Nephron progenitor cell (in vitro differentiated cells): ENCODE data around the gene RAB36.

Experiments used
- DNase-seq: peaks from one replicate; pipeline ENCODE4 v3.0.0; 2021
- H3K27ac Mint-ChIP-seq: 2 replicates; pipeline ENCODE4 v1.8.0; 2021; ENCODE audit warnings: mild to moderate bottlenecking, moderate library complexity, mixed read lengths
- H3K27me3 Mint-ChIP-seq: 2 replicates; pipeline ENCODE4 v1.8.0; 2021; ENCODE audit warnings: mild to moderate bottlenecking, low read depth, mixed read lengths; ENCODE audit not compliant: poor library complexity
- H3K36me3 Mint-ChIP-seq: 2 replicates; pipeline ENCODE4 v1.8.0; 2021; ENCODE audit warnings: low read depth, mixed read lengths
- H3K4me1 Mint-ChIP-seq: 2 replicates; pipeline ENCODE4 v1.8.0; 2021; ENCODE audit warnings: mixed read lengths
- H3K4me3 Mint-ChIP-seq: 2 replicates; pipeline ENCODE4 v1.8.0; 2021; ENCODE audit warnings: mild to moderate bottlenecking, moderate library complexity, mixed read lengths
- H3K9me3 Mint-ChIP-seq: 2 replicates; pipeline ENCODE4 v1.8.0; 2021; ENCODE audit warnings: mild to moderate bottlenecking, moderate library complexity, mixed read lengths
- TF ChIP-seq, protein P1 (sequence below): fragments of 200-600 bp; sonication (generic); IDR thresholded peaks from 2 replicates; pipeline ENCODE4 v1.5.0; 2021; ENCODE audit warnings: antibody characterized with exemption

Gene RAB36

DNA sequence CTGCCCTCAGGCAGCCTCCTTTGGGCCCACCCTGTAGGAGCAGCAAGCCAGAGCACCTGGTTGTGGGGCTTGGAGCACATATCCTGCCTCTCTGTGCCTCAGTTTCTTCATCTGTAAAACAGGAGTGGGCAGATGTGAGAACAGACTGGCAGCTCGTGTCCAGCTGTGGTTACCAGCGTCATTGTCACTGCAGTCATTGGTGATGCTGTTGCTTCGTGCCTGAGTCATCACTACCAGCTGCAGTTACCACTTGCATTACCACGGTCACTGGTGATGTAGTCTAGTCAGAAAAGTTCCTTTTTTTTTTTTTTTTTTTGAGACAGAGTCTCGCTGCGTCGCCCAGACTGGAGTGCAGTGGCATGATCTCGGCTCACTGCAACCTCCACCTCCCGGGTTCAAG, 23.9 kb upstream of the RAB36 start:
- Mint-ChIP-seq H3K27me3 (peaks cover 11% of the 10 kb centered on the region), H3K27ac (no peak overlapping the region), H3K4me1 (no peaks in the 10 kb centered on the region), H3K9me3 (no peaks in the 10 kb centered on the region), H3K36me3 (peaks cover 4% of the 10 kb centered on the region), H3K4me3 (no peak overlapping the region)
- DNase-seq = no peak
- TF ChIP-seq, protein P1, sequence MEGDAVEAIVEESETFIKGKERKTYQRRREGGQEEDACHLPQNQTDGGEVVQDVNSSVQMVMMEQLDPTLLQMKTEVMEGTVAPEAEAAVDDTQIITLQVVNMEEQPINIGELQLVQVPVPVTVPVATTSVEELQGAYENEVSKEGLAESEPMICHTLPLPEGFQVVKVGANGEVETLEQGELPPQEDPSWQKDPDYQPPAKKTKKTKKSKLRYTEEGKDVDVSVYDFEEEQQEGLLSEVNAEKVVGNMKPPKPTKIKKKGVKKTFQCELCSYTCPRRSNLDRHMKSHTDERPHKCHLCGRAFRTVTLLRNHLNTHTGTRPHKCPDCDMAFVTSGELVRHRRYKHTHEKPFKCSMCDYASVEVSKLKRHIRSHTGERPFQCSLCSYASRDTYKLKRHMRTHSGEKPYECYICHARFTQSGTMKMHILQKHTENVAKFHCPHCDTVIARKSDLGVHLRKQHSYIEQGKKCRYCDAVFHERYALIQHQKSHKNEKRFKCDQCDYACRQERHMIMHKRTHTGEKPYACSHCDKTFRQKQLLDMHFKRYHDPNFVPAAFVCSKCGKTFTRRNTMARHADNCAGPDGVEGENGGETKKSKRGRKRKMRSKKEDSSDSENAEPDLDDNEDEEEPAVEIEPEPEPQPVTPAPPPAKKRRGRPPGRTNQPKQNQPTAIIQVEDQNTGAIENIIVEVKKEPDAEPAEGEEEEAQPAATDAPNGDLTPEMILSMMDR = no peak

DNA sequence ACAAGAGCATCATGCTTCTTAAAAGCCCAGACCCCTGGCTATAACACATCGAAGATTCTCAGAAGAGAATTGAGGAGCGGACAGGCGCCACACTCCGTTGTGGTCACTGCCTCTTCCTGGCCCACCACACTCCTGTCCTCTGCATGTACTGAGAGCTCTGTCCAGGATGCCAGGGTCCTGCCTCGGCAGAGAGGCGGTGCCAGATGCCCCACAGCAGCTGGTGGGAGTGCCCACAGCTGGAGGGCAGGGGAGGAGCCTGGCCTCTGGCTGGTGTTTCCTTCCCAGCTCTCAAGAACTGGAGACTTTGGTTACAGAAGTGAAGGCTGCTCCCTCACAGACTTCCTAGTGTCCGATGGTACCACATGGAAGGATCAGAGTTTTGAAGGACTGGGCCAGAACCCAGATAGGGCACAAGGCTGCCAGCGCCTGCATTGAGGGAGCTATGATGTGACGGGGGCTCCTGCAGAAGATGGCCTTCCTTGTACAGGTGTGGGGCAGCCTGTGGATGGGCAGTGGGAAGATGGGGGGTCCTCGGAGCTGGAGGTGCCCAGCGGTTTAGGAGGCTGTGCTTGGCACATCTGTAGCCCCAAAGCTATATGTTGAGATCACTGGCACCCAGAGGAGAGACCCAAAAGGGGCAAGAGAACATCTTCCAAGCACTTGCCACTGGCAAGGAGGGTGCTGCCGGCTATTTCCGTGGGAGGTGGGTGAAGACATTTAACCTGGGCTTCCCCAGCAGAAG, 22.9 kb upstream of the RAB36 start:
- Mint-ChIP-seq H3K9me3 (no peaks in the 10 kb centered on the region), H3K36me3 (peaks cover 4% of the 10 kb centered on the region), H3K4me3 (no peak overlapping the region), H3K4me1 (no peaks in the 10 kb centered on the region), H3K27me3 (peaks cover 12% of the 10 kb centered on the region), H3K27ac (peak overlapping the region; percentile 51)
- no peak for DNase-seq
- TF ChIP-seq, protein P1 = no peak

DNA sequence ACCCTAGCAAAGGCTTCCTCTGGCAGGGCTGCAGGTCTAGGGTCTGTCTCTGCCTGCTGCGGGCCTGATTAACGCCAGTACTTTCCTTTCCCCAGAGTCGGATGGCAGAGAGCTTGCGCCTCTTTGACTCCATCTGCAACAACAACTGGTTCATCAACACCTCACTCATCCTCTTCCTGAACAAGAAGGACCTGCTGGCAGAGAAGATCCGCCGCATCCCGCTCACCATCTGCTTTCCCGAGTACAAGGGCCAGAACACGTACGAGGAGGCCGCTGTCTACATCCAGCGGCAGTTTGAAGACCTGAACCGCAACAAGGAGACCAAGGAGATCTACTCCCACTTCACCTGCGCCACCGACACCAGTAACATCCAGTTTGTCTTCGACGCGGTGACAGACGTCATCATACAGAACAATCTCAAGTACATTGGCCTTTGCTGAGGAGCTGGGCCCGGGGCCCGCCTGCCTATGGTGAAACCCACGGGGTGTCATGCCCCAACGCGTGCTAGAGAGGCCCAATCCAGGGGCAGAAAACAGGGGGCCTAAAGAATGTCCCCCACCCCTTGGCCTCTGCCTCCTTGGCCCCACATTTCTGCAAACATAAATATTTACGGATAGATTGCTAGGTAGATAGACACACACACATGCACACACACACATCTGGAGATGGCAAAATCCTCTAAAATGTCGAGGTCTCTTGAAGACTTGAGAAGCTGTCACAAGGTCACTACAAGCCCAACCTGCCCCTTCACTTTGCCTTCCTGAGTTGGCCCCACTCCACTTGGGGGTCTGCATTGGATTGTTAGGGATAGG, 22.1 kb upstream of the RAB36 start:
- Mint-ChIP-seq H3K4me3 (no peak overlapping the region), H3K4me1 (peaks cover 2% of the 10 kb centered on the region), H3K36me3 (peaks cover 4% of the 10 kb centered on the region), H3K27ac (no peak overlapping the region), H3K9me3 (no peaks in the 10 kb centered on the region), H3K27me3 (peaks cover 15% of the 10 kb centered on the region)
- TF ChIP-seq, protein P1 = no peak
- DNase-seq = no peak

DNA sequence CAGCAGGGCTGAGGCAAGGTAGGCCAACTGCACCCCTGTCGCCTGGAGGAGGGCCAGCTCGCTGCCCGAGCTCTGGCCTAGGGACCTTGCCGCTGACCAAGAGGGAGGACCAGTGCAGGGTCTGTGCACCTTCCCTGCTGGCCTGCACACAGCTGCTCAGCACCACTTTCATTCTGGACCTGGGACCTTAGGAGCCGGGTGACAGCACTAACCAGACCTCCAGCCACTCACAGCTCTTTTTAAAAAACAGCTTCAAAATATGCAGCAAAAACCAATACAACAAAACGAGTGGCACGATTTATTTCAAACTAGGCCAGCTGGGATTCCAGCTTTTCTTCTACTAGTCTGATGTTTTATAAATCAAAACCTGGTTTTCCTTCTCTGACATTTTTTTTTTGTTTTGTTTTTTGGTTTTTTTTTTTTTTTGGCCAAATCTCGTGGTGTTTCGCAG, 21.4 kb upstream of the RAB36 start:
- no peak overlapping the region for H3K4me3 Mint-ChIP-seq
- DNase-seq = no peak
- H3K27ac Mint-ChIP-seq = peak overlapping the region; percentile 59
- H3K27me3 Mint-ChIP-seq = peaks cover 20% of the 10 kb centered on the region
- TF ChIP-seq, protein P1 = no peak
- no peaks in the 10 kb centered on the region for H3K9me3 Mint-ChIP-seq
- peaks cover 4% of the 10 kb centered on the region for H3K4me1 Mint-ChIP-seq
- peaks cover 4% of the 10 kb centered on the region for H3K36me3 Mint-ChIP-seq

DNA sequence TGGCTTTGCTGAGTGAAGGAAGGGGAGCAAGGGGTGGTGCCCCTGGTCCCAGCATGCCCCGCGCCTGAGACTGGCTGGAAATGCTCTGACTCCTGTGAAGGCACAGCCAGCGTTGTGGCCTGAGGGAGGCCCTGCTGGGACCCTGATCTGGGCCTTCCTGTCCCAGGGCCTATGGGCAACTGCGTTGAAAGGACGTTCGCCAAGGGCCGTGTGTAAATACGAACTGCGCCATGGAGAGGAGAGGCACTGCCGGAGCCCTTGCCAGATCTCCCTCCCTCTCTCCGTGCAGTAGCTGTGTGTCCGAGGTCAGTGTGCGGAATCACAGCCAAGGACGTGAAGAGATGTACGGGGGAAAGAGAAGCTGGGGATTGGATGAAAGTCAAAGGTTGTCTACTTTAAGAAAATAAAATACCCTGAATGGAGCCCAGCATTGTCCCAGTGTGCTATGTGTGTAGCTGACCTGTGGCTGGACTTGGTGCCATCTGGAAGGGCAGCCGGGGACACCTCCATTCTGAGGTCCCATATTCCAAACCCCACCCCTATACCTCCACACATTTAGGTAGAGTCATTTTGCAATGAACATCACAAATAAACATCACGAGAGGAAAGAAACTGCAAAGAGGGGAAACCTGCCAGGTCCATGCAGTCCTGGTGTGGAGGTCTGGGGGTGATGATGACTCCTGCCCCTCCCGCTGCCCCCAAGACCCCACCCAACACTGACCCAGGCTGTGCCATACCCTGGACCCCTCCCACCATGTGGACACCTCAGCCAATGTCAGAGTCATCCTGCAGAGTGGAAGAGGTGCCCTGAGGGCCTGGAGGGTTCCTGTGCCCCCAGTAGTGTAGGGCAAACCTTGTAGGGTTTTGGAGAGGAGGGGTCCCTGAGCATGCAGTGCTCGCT, 20.4 kb upstream of the RAB36 start:
- Mint-ChIP-seq H3K9me3 (no peaks in the 10 kb centered on the region), H3K27me3 (peaks cover 21% of the 10 kb centered on the region), H3K27ac (peak overlapping the region; percentile 59), H3K4me3 (no peak overlapping the region), H3K4me1 (peaks cover 4% of the 10 kb centered on the region), H3K36me3 (peaks cover 4% of the 10 kb centered on the region)
- TF ChIP-seq, protein P1 = no peak
- DNase-seq = no peak
